Keratinocyte (primary cell): ENCODE data around the gene LGALS7B.

Experiments
- EZH2 ChIP-seq: IDR thresholded peaks from one replicate; pipeline ENCODE4 v1.6.1; 2012; ENCODE audit warnings: inconsistent platforms, mild to moderate bottlenecking, low read length, moderate library complexity
- TF ChIP-seq, protein P1 (sequence below), 3 experiments: IDR thresholded peaks in 1 of 3; conservative IDR thresholded peaks in 1 of 3; optimal IDR thresholded peaks in 1 of 3; 2 replicates in 2 of 3; 3 replicates in 1 of 3; pipeline versions ENCODE3 to v1.5.1; 2011; ENCODE audit warnings: low read length in 3 of 3, mild to moderate bottlenecking in 3 of 3, moderate library complexity in 2 of 3, control low read depth in 1 of 3, inconsistent platforms in 1 of 3; ENCODE audit not compliant: insufficient read depth in 2 of 3; ENCODE audit errors: extremely low read depth in 1 of 3

DNA sequence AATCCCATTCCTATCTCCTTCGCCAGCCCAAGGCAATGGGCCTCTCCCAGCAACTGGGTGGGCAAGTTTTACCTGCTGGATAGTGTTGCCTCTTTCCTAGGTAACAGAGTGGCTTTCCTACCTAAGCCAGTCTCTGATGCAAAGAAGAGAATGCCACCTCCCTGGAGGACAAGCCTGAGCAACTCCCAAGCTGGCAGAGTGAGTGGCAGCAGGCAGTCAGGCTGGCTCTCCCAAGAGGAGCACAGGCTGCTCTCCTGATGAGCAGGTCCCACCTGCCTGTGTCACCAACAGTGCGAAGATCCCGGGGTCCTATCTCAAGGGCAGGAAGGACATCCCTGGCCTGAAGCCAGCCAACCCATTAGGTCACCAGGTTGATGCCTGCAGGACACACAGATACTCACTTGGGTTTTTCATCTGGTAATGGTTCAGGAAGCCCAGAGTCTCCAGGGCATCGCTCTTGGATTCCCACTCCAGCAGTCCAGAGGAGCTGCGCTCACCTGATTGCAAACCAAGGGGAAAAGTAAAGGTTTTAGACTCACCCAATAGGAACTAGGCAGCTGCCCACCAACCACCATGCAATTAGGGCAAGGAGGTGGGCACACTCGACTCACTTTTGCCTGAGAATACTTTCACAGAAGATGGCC, 48.1 kb downstream of the LGALS7B start:
- TF ChIP-seq, protein P1, sequence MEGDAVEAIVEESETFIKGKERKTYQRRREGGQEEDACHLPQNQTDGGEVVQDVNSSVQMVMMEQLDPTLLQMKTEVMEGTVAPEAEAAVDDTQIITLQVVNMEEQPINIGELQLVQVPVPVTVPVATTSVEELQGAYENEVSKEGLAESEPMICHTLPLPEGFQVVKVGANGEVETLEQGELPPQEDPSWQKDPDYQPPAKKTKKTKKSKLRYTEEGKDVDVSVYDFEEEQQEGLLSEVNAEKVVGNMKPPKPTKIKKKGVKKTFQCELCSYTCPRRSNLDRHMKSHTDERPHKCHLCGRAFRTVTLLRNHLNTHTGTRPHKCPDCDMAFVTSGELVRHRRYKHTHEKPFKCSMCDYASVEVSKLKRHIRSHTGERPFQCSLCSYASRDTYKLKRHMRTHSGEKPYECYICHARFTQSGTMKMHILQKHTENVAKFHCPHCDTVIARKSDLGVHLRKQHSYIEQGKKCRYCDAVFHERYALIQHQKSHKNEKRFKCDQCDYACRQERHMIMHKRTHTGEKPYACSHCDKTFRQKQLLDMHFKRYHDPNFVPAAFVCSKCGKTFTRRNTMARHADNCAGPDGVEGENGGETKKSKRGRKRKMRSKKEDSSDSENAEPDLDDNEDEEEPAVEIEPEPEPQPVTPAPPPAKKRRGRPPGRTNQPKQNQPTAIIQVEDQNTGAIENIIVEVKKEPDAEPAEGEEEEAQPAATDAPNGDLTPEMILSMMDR (optimal IDR thresholded peaks at IDR 0.05 in 1 of 3, IDR thresholded peaks at IDR 0.05 in 1 of 3, conservative IDR thresholded peaks at IDR 0.05 in 1 of 3; ENCODE audit: extremely low read depth in 1 of 3, insufficient read depth in 2 of 3, low read length in 3 of 3), result no peak
- no peak for TF ChIP-seq EZH2
